Testis (tissue), 3 donors: ENCODE data around the gene SPANXA2. TPM values are rescaled to one million over a fixed set of nuclear protein-coding genes. Genes with fewer than 3 reads are reported as not detected.

Experiments used
- DNase-seq: peaks from one replicate; pipeline ENCODE4 v3.0.0-alpha.2; 2019
- H3K27ac ChIP-seq, 2 donors: fragments of 200-600 bp; sonication (generic); one replicate each; pipeline ENCODE4 v1.5.1; 2019
- H3K27me3 ChIP-seq: fragments of 200-600 bp; sonication (generic); one replicate; pipeline ENCODE4 v1.5.1; 2019
- H3K36me3 ChIP-seq: fragments of 200-600 bp; sonication (generic); one replicate; pipeline ENCODE4 v1.5.1; 2017; ENCODE audit warnings: low read depth; ENCODE audit errors: missing control alignments
- H3K4me1 ChIP-seq: fragments of 200-600 bp; sonication (generic); one replicate; pipeline ENCODE4 v1.5.1; 2019
- H3K4me3 ChIP-seq, 2 donors: fragments of 200-600 bp; sonication (generic); one replicate each; pipeline ENCODE4 v1.5.1; 2017 to 2019
- H3K9me3 ChIP-seq: fragments of 200-600 bp; sonication (generic); one replicate; pipeline ENCODE4 v1.5.1; 2017
- CTCF ChIP-seq, 3 experiments: fragments of 450-650 bp in 2 of 3; fragments of 200-600 bp in 1 of 3; sonication (generic) in 1 of 3; IDR thresholded peaks; one replicate each; pipeline ENCODE4 v1.5.1; 2016 to 2019; ENCODE audit warnings: antibody characterized with exemption in 3 of 3, mild to moderate bottlenecking in 2 of 3, moderate library complexity in 1 of 3
- POLR2A ChIP-seq: fragments of 450-650 bp; IDR thresholded peaks from one replicate; pipeline ENCODE4 v1.6.1; 2017; ENCODE audit warnings: antibody characterized with exemption, mild to moderate bottlenecking, moderate library complexity
- WGBS, 2 donors: methylation state at CpG; one replicate each; pipeline ENCODE4 v1.1.5; 2018; 5-methylcytosine and 5-hydroxymethylcytosine counted together
- intact Hi-C: fragments of 100-400 bp; cut with DNase I; formaldehyde crosslinking; loops from one replicate; pipeline ENCODE4 v1.15.1; 2023; ENCODE audit warnings: low total_unique reads
- polyA plus RNA-seq: library from polyadenylated mRNA; stranded (reverse); fragments of 350-450 nt; fragmentation: Illumina TruSeq; extraction: RNeasy Lipid Tissue Mini Kit (QIAGEN cat#74804); gene quantifications from one replicate; pipeline ENCODE4 v1.2.3, GENCODE V29; 2014; ENCODE audit warnings: low read depth, low replicate concordance; ENCODE audit not compliant: insufficient read depth
- total RNA-seq, 2 donors: library from RNA; depleted of rRNA; stranded (reverse); fragments of >200 nt; gene quantifications; one replicate each; pipeline ENCODE4 v1.2.3, GENCODE V29; 2016

Gene SPANXA2
- total and polyA plus RNA-seq, 3 donors from 2014 or later, result 6.5 to 27.2 (median 8.3) TPM

DNA sequence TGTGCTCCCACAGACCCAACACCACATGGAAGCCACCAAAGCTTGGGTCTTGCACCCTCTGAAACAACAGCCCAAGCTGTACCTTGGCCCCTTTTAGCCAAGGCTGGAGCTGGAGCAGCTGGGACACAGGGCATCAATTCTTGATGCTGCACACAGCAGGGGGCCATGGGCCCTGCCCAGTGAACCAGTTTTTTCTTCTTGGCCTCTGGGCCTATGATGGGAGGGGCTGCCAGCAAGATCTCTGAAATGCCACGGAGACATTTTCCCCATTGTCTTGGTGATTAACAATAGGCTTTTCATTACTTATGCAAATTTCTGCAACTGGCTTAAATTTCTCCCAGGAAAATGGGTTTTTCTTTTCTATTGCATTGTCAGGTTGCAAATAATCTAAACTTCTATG, 49.0 kb downstream of the SPANXA2 start:
- Histone ChIP-seq H3K27ac (no peak overlapping the region), H3K4me3 (no peak overlapping the region), H3K4me1 (no peaks in the 10 kb centered on the region), H3K9me3 (no peaks in the 10 kb centered on the region), H3K36me3 (no peaks in the 10 kb centered on the region), H3K27me3 (no peaks in the 10 kb centered on the region)
- 0 to 67% methylated on average over 1 of the region's 1 CpG for WGBS, 2 donors
- TF ChIP-seq POLR2A, result no peak
- TF ChIP-seq CTCF (IDR thresholded peaks at IDR 0.05), result no peak
- no peak for DNase-seq
- intact Hi-C loops, result no loop called here

Other genes starting within 250 kb of the SPANXA2 start
- 1 to 10 TPM in 1 of 2 donors, not detected in 1; 8.3 TPM for gene SPANXA1, start 5.0 kb upstream of the SPANXA2 start, total RNA-seq
- 6.5 TPM for gene SPANXA1, start 5.0 kb upstream of the SPANXA2 start, polyA plus RNA-seq
- 10 to 100 TPM in 1 of 2 donors, not detected in 1; 13.9 TPM for gene SPANXD, start 109.0 kb downstream of the SPANXA2 start, total RNA-seq
- gene SPANXD, start 109.0 kb downstream of the SPANXA2 start, polyA plus RNA-seq, result 11.5 TPM
- 1 to 10 TPM in 1 of 2 donors, under 1 TPM in 1; 0.93 to 1.2 TPM for gene MAGEC3, start 248.6 kb downstream of the SPANXA2 start, total RNA-seq
- 0.47 TPM for gene MAGEC3, start 248.6 kb downstream of the SPANXA2 start, polyA plus RNA-seq